ENCODE results near the gene SURF4.
A peak's percentile ranks its signal among the peaks of the same experiment; 100 is the strongest.

The SURF4 gene

DNA sequence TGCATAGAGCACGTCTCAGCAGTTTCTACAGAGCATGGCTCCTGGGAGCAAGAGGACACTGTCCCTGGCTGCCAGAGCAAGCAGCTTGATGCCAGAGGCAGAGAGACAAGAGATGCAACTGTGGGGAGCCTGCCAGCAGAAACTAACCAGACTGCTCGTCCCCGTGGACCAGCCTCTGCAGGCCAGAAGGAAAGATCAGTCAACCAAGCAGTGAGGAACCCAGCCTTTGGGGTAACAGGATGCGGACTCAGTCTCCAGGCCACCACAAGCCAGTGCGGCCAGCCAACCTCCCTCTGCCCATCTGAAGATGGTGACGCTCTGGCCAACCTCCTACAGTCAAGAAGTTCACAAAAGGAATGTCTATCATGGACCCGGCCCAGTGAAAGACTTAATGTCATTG lies 3.7 kb downstream of the SURF4 start:
- peak in 1 of 3 donors; percentile 10 for DNase-seq

DNA sequence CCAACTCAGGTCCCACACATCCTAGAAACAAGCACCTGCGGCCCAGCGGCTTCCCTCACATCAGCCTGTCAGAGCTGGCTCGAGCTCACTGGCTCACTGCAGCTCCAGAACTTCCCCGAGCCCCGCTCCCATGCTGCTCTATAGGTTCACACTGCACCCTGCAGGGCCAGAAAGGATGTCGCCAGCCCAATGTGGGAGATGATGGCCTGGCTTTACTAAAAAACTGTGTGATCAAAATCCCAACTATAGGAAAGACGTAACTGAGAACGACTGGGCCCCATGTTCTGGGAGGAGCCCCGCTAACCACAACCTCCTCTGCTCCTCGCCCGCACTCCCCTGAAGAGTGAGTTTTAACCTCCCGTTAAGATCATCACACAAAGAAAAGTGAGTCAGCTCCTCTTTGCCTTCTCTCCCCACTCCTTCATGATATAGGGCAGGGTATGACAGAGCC lies 4.6 kb downstream of the SURF4 start:
- DNase-seq, result peak; percentile 18 to 45 (median 31)

DNA sequence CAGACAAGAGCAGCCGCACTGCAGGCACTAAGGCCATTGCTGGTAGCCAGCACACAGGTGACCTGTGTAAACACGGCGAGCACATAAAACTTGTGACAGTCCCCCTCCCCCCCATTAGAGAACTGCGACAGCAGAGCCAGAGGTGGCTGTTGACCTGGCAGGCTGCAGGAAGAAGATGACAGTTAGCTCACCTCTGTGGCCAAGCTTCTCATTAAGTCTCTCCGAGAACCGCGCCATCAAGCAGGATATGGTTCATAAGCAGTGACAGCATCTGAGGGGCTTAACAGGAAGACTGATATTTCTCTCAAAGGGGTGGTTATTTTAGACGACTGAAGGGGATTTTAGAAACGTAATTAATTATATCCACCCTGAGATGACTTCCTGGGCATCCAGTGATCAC lies 5.2 kb downstream of the SURF4 start:
- no peak for DNase-seq

DNA sequence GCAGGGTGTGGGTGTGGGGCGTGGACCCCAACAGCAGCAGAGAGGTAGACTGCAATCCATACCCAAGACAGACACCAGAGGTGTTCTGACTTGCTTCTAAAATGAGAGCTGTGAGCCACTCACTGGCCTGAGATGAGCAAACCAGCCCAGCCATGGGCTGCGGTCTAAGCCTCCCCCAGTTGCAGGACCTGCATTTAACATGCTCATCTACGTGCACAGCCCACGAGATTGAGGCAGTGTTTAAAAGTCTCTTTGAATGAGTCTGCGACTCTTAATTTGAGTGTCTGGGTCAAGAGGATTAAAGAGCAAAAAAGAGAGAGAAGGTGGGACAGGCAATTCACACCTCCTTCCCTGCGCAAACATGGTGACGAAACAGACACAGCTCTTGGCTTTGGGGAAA lies 5.9 kb downstream of the SURF4 start:
- no peak for DNase-seq

DNA sequence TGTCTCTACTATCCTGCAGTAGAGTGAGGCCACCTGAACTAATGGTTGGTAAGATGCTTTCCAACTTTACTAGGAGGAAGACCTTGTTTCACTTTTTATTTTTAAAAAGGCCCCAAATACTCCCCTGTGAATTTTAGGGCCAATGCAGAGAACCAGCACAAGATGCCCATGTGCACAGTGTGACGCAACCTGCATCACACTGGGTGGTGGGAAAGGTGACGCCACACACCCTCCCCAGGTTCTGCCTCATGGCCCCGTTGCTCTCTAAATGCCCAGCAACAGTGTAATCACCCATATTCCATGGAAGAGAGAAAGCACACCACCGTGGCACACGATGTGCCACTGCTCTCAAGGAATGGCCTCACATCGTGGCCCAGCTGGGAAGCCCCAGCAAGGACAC lies 6.4 kb downstream of the SURF4 start:
- peak in 1 of 3 donors; percentile 16 for DNase-seq

DNA sequence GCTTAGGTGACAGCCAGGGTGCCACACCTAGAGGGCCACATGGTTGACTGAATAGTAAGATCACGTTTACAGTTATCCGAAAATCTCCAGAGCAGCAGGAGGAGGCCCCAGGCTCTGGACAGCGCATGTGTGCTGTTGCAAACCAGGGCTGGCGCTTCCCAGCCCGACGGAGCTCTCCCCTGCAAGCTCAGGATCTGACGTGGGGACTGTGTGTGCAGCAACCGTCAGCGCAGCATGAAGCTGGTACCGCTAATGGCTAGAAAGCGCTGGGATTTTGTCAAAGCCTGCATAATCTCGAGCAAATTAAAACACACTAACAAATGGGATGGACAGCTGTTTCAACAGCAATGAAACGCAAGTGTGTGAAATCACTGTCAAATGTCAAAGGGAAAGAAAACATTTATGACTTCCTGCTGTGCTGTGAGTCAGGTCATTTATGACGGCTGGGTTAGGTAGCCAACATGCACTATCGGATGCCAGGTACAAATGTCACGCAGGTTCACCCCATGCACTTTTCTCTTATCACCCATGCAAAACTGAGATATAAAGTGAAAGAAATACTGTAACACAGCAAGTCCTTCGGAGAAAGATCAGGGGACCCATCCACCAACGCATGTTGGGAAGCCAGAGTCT lies 7.5 kb downstream of the SURF4 start:
- peak in 1 of 3 donors; percentile 10 for DNase-seq

DNA sequence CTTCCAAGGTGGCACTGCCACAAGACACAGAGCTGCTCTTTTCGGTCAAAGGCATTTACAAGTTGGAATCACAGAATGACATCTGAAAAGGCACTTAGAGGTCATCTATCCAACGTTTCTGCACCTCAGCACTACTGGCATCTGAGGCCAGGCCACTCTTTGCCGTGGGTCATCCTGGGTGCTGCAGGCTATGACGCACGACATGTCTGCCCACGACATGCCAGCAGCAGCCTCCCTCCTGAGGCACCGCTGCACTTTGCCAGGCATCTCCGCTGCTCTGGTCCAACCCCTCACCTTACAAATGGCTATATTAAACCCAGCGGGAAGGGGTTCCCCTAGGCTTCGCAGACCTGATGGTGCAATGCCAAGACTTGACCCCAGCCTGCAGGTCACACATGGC lies 8.1 kb downstream of the SURF4 start:
- no peak for DNase-seq

DNA sequence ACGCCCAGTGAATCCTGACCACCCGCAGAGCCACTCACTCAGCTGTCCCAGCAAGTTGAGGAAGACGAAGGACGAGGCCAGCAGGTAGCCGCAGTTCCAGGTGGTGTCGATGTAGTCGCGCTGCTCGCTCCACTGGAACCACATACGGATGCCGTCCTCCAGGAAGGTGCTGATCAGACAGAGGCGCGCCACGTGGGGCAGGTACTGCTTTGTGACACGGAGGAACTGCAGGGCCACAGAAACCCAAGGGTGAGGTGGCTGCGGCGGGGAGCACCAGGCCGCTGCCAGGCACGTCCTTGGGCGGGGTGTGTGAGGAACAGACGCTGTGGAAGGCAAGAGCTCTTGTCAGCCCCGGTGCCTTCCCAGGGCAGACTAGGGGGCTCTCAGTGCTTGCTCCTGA lies 8.6 kb downstream of the SURF4 start:
- no peak for DNase-seq

DNA sequence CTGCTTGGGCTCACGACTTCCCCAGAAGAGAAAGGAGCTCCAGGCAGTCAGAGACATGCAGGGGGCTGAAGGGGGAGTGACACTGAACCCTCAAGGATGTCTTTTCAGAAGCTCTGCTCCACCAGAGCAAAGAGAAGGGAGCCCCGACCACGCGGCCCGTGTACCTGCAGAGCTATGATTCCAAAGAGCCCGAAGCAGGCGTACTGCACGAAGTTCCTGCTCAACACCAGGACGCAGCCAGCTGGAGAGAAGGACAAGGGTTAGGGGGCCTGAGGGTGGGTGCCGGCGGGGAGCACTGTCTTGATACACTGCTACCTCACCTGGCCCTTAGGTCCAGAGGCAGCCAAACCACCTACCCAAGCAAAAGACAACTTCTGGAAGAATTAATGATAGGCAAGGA lies 9.4 kb downstream of the SURF4 start:
- no peak for DNase-seq

DNA sequence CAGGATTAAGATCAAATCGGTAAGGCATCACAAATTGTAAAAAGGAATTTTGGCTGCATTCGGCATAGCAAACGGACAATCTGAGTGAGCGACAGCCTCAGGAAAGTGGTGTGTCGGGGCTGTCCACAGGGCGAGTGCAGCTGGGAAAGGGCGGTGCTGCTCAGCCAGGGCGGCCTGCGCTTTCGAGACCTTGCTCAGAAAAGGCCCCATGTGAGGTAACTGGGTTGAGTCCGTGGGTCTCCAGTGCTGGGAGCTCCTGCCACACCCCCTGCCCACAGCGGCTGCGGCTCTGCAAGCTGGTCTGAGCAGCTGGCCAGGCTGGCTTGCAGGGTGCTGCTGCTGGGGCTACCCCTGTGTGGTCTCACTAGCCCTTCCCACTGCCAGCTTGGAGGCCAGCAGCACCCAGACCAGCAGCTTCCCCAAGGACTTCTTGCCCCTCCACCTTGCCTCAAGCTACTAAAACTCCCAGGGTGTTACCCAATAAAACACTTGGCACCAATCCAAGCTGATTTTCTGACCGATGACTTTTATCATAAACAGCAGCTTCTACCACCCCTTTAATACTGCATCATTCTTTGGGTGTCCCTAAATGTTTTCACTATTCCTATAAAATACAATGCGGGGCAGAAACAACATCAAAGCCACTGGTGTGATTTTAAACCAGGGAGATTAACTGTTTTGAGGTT lies 13.4 kb downstream of the SURF4 start:
- no peak for DNase-seq

DNA sequence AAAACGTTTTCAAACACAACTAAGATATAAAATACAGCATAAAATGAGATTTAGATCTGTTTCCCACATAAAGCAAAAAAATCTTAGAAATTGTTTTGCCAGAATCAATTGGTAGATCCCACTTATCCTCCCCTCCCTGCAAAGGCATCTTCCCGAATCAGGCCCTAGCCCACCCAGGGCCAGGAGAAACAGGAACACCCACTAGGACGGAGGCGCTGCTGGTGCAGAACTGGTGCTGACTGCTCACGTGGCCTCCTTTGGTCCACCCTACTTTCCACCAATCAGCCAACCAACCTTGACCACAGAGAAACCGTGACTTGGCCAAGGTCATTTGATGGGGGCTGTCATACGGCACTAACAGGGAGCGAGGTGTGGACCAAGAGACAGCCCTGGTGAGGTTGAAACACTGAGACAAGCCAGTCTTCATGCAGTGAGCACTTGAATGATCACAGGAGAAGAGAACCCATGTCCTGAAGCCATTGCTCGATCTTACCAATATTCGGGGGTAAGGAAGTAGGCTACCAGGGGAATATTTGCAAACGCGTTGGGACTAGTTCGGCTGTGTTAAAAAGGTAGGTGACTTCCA lies 14.3 kb downstream of the SURF4 start:
- no peak for DNase-seq

DNA sequence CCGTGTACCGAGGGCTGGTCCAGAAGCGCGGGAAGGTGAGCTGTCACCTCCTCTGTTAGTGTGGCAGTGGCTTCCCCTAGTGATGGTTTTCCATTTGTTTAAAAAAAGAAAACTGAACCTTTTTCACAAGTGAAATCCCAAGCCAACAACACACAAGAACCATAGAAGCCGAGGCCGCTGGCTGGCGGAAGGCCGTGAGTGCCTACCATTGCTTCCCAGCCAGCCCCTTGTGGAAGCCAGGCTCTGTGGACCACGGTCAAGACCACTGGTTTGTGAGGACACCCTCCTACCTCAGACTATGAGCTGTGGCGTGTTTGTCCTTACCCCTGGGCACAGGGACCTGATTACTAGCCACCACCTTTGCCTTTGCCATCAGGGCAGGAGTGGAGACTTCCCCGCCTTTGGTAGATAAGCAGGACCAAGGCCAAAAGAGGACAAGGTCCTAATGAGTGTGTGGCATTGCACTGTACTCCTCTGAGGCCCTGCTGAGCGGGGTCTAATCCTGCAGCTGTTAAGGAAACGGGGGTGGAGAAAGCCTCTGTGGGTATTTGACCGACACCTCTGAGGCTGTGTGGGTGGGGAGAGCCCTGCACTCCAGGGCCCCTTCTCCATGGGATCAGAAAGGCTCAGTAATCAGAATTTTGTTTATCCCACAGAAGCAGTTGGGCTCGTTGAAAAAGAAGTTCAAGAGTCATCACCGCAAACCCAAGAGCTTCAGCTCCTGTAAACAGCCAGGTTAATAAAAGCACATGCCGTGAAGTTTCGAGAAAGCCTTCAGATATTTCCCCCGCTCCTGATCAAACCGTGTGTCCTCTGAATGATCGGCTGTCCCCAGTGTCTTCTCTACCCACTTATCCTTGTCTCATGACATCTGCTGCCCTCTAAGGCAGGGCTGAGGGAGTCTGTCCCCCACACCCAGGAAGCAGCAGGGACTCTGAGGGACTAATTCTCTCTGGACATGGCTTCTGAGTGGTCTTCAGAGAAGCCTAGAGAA lies 15.2 kb downstream of the SURF4 start:
- no peak for DNase-seq

DNA sequence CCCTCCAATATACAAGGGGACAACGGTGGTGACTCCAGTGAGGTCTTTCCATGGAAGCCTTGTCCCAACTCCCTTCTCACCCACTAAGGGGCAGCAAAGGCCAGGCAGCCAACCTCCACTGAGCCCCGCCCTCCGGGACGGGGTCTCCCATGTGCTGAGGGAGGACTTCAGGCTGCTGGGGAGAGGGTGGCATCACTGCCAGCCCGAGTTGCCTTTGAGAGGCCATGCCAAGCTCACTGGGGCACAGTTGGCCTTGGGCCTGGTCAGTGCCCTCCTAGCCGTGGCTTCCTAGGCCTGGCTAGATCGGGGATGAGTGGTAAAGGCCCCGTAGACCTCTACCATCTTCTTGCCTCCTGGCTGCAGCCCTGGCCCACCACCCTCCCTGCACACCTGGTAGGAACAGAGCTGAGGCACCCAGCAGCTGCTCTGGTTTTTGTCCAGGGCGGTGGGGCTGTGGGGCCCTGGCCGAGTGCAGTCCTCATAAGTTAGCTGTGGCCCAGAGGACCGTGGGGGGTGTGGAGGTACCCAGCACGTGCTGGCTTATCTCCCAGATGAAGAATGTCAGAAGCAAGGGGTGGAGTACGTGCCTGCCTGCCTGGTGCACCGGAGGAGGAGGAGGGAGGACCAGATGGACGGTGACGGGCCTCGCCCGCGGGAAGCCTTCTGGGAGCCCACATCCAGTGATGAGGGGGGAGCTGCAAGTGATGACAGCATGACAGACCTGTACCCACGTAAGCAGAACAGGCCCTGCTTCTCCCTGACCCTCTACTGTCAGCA lies 16.3 kb downstream of the SURF4 start:
- DNase-seq, result no peak

DNA sequence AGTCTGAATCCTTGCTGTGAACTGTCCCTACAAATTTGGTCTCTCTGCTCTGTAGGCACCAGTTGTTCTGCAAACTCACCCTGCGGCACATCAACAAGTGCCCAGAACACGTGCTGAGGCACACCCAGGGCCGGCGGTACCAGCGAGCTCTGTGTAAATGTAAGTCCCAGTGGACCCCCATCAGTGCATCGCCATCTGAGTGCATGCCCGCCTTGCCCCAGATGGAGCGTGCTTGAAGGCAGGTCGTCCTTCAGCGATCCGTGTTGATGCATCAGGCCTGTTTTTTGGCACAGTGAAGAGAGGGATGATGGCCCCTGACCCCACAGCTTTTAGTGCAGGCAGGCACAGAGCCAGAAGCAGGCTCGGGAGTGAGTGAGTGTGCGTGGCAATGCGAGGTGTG lies 18.2 kb downstream of the SURF4 start:
- DNase-seq, result no peak

DNA sequence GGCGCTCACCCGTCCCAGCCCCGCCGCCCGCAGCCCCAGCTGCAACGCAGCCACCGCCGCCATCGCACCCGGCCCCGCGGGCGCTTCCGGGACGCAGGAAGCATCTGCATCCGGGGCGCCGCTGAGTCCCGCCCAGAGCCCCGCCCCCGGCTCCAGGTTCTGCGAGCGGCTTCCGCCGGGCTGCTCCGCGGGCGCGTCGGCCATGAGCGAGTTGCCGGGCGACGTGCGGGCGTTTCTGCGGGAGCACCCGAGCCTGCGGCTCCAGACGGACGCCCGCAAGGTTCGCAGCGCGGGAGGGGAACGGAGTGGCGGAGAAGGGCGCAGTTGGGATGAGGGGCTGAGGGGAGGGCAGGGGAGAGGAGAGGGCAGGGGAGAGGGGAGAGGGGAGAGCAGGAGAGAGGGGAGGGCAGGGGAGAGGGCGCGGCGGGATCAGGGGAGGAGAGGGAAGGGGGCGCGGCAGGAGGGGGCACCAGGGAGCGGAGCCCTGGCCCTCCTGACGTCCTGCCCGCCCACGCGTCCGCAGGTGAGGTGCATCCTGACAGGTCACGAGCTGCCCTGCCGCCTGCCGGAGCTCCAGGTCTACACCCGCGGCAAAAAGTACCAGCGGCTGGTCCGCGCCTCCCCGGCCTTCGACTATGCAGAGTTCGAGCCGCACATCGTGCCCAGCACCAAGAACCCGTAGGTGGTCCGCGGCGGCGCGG lies 19.3 kb downstream of the SURF4 start, which contains the start of the genes SURF1 and SURF2:
TSS of gene SURF1 (minus strand) at position 97 of the 701 bp plus-strand sequence. CDS start at position 63, 34 bp downstream.
TSS of gene SURF2 (plus strand) at position 160 of the 701 bp plus-strand sequence. CDS start at position 203, 43 bp downstream.
- DNase-seq, result peak; percentile 89 to 97 (median 96)

DNA sequence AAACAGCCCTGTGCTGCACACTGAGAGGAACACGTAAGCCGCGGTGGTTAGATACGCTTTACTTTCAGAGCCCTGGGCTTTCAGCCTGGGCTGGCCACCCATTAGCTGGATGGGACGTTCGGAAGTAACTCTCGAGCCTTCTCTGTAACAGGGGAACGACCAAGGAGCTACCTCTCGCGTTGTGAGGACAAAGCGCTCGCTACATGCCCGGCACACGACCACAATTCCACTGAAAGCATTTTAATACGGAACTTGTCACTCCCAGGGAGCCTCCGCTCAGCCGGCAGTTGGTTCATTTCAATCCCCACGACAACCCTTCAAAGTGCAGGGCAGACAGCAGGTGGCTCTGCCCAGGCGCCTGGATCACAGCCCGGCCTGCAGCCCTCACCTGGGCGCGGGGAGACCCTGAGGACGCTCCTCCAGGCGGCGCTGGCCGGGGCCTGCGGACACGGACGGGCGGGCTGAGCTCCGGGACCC lies 19.9 kb downstream of the SURF4 start:
- DNase-seq, result no peak

DNA sequence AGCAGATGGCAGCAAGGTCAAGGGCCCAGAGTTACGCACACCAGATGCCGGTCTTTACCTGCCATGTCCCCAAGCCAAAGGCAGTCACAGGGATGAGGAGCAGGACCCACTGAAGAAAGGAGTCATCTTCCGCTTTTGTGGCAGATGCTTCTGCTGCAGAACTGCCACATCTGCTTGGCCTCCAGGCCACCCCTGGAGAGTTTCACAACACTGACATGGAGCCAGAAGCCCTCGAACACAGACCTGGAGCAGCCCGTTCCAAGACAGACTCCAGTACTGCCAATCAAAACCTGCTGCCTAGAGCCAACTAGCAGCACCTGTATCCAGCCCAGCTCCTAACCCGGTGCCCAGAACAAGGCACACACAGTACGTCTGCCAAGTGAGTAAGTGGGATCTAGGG lies 21.1 kb downstream of the SURF4 start:
- no peak for DNase-seq

DNA sequence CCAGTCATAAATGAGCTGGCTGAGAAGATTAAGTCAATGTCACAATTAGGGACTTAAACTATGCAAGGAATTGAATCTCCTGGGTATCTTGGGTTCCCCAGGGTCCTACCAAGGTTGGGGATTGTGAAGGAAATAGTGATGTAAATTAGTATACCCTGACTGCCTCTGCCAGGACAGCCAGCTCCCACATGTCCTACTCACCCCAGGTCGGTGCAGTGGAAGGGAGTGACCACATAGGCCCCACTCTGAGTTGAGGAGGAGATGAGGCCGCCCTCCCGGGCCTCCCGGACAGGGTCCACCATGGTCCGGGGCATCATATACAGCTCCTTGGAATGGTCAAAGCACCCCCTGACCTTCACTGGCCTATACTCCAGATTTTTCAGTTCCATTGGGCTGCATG lies 22.3 kb downstream of the SURF4 start:
- DNase-seq, result no peak

DNA sequence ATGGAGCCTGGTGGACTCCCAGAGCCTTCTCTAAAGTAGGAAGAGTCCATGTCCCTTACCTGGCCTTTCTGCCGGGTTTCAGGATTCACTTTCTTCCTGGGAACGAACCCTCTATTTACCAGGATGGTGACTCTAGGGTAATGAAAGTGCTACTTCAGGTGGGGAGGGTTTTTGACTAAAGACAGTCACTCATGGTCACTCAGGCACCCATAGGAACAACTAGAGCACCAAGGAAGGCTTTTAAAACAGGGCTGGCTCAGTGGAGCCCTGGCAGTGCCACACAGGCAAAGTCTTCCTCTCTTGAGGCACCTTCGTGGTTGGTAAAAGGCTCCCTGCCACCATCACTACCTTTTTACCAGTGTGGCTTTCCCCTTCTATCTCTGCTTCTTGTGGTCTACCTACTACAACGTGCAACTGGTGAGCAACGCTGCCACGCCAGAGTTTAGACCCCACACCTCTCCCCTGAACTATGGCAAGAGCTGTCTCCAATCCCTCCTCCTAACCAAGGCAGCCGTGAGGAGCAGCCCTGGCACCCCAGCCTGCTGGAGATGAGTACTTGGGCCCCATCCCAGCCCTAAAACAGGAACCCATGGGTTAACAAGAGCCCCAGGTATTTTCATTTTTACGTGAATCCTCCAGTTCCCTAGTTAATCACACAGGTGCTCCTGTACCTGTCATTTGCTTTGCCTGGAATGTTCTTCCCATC lies 23.1 kb downstream of the SURF4 start:
- DNase-seq, result no peak

DNA sequence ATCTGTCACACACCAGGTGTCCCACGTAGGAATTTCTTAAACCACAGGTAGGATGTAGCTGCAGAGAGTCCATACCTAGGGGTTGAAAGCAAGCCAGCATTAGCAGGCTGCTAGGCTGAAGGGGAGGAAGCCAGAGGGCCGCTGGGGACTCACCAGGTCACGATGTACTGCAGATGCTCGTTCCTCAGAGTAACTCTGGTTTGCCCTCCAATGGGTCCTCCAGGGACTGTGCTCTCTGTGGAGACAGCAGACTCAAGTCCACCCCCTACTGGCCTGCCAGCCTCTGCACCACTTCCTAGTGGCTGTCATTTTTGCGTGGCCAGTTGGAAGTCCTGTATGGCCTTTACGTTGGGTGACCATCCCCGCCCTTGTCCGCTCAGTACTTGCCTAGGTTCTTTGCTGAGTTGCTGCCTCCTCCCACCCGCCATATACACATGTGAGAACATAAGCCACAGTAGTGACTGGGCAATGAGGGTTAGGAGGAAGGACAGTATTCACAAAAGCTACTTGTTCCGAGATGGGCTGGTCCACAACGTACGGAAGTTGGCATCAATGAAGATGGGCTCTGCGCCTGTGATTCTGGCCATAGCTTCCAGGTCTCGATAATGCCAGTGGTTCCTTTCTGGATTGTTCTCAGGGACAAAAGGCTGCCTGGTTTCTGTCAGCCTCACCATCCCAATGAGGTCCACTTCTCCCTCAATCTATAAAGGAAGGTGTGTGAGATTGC lies 23.8 kb downstream of the SURF4 start:
- peak; percentile 73 to 82 (median 75) for DNase-seq
